ENCODE results near the gene ZNF101. TPM values are rescaled to one million over a fixed set of nuclear protein-coding genes. Genes with fewer than 3 reads are reported as not detected.

The ZNF101 gene
- total RNA-seq, 1 experiment from 2014 or later = 12.8 TPM

DNA sequence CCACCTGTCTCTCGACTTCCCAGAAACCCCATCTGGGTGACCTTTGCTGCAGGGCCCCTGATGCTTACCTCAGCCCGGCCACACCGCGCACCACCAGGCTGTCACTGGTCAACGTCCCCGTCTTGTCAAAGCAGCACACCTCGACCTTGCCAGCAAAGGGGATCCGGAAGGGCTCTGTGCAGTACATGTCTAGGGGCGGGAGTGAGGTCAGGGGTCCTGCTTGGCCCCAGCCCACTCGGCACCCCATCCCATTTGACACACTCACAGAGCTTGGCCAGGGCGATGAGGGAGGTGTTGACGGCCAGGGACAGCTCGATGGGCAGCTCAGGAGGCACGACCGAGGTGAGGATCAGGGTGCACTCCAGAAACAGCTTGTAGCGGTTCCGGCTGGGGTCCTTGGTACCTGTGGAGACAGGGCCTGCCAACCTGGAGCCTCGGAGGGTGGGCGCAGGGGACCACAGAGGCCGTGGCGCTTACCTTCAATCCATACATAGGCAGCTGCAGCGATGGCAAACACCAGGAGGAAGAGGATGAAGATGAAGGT lies 13.5 kb upstream of the ZNF101 start:
- POLR2A ChIA-PET = no interaction called here
- intact Hi-C loops (cut with micrococcal nuclease) = no loop called here
- no peak overlapping the region for H2AFZ ChIP-seq (ENCODE audit: low read depth, low read length, poor library complexity, severe bottlenecking)
- TF ChIP-seq, protein P1, sequence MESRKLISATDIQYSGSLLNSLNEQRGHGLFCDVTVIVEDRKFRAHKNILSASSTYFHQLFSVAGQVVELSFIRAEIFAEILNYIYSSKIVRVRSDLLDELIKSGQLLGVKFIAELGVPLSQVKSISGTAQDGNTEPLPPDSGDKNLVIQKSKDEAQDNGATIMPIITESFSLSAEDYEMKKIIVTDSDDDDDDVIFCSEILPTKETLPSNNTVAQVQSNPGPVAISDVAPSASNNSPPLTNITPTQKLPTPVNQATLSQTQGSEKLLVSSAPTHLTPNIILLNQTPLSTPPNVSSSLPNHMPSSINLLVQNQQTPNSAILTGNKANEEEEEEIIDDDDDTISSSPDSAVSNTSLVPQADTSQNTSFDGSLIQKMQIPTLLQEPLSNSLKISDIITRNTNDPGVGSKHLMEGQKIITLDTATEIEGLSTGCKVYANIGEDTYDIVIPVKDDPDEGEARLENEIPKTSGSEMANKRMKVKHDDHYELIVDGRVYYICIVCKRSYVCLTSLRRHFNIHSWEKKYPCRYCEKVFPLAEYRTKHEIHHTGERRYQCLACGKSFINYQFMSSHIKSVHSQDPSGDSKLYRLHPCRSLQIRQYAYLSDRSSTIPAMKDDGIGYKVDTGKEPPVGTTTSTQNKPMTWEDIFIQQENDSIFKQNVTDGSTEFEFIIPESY (IDR thresholded peaks at IDR 0.05; ENCODE audit: extremely low read depth, insufficient replicate concordance, low read length) = no peak
- TF ChIP-seq CEBPB (IDR thresholded peaks at IDR 0.05; ENCODE audit: low read depth) (no peak), YY1 (IDR thresholded peaks at IDR 0.05; ENCODE audit: extremely low read depth, insufficient replicate concordance, low read depth, low read length) (no peak), EZH2 (IDR thresholded peaks at IDR 0.05) (no peak), SRF (IDR thresholded peaks at IDR 0.05; ENCODE audit: low read depth) (no peak), TCF7L2 (IDR thresholded peaks at IDR 0.05; ENCODE audit: borderline replicate concordance, extremely low read depth, insufficient read depth, insufficient read length) (no peak), SP1 (IDR thresholded peaks at IDR 0.05; ENCODE audit: low read depth) (no peak), EGR1 (IDR thresholded peaks at IDR 0.05; ENCODE audit: low read depth) (no peak)
- H3K9me3 ChIP-seq (ENCODE audit: control insufficient read depth in 1 of 2, insufficient read depth in 1 of 2, low read depth in 1 of 2, low read length in 2 of 2) = no peaks in the 10 kb centered on the region
- CTCF ChIA-PET = no interaction called here
- DNase-seq (ENCODE audit: low read depth, low spot score) (no peak), ATAC-seq (no peak)
- RAD21 ChIA-PET (ENCODE audit: low non-redundant PET in 1 of 2, low total read pairs in 2 of 2, uncharacterized antibody in 2 of 2, unreplicated experiment in 2 of 2) = no interaction called here
- H3K36me3 ChIP-seq (ENCODE audit: control insufficient read depth in 1 of 2, insufficient read depth in 2 of 2, low read length in 2 of 2) = peaks cover 56 to 61% of the 10 kb centered on the region in 2 experiments
- peaks cover 0 to 6% of the 10 kb centered on the region in 2 experiments; a peak in 1 of 4 replicates for H3K4me1 ChIP-seq (ENCODE audit: control insufficient read depth in 1 of 2, insufficient read depth in 2 of 2, low read length in 2 of 2)
- H3K79me2 ChIP-seq (ENCODE audit: insufficient read depth, low read length) = peaks cover 13% of the 10 kb centered on the region
- no peaks in the 10 kb centered on the region for H3K27me3 ChIP-seq (ENCODE audit: insufficient read depth, low read length)
- H3K27ac ChIP-seq (ENCODE audit: low read depth, low read length) = no peak overlapping the region
- no peaks in the 10 kb centered on the region for H3K9me2 ChIP-seq (ENCODE audit: insufficient read depth)
- H3K4me2 ChIP-seq (ENCODE audit: low read length) = no peak overlapping the region
- BruUV-seq (replicated peaks) = no TSS peak
- H3K9ac ChIP-seq (ENCODE audit: low read length) = no peak overlapping the region
- H4K20me1 ChIP-seq (ENCODE audit: insufficient read depth) = no peaks in the 10 kb centered on the region
- no peak overlapping the region for H3K4me3 ChIP-seq (replicated peaks in 1 of 2; ENCODE audit: low read depth in 1 of 2, low read length in 2 of 2)
